ENCODE results near the gene CDC42BPG.

CDC42BPG gene

GRCh38 chr11:64801561-64802369, 42.7 kb downstream of the CDC42BPG start:
- no peak overlapping the region for H3K9ac ChIP-seq
- peak overlapping the region; percentile 45 for H3K4me2 ChIP-seq
- no peaks in the 10 kb centered on the region for H4K20me1 ChIP-seq (ENCODE audit: insufficient read depth)
- no peak overlapping the region for H3K27ac ChIP-seq
- no peak overlapping the region for H3K4me3 ChIP-seq (IDR thresholded peaks at IDR 0.05; ENCODE audit: insufficient read depth, low read depth, low read length)
- H2AFZ ChIP-seq (ENCODE audit: low read depth), result no peak overlapping the region
- no peaks in the 10 kb centered on the region for H3K36me3 ChIP-seq (ENCODE audit: insufficient read depth)
- no peaks in the 10 kb centered on the region for H3K79me2 ChIP-seq (ENCODE audit: insufficient read depth, low read depth)
- H3K27me3 ChIP-seq (ENCODE audit: insufficient read depth, low read depth), result no peaks in the 10 kb centered on the region
- TF ChIP-seq CTCF (conservative IDR thresholded peaks at IDR 0.05; ENCODE audit: low read depth, low read length), result no peak
- peaks cover 12% of the 10 kb centered on the region for H3K4me1 ChIP-seq (ENCODE audit: low read depth, poor library complexity, severe bottlenecking)

GRCh38 chr11:64801158-64801464, 43.3 kb downstream of the CDC42BPG start:
- Histone ChIP-seq H3K27me3 (ENCODE audit: insufficient read depth, low read depth) (no peaks in the 10 kb centered on the region), H4K20me1 (ENCODE audit: insufficient read depth) (no peaks in the 10 kb centered on the region), H3K27ac (no peak overlapping the region), H3K4me3 (IDR thresholded peaks at IDR 0.05; ENCODE audit: insufficient read depth, low read depth, low read length) (no peak overlapping the region), H3K79me2 (ENCODE audit: insufficient read depth, low read depth) (no peaks in the 10 kb centered on the region), H3K4me1 (ENCODE audit: low read depth, poor library complexity, severe bottlenecking) (peaks cover 12% of the 10 kb centered on the region), H3K36me3 (ENCODE audit: insufficient read depth) (no peaks in the 10 kb centered on the region), H3K9ac (no peak overlapping the region), H3K4me2 (no peak overlapping the region), H2AFZ (ENCODE audit: low read depth) (no peak overlapping the region)
- TF ChIP-seq CTCF (conservative IDR thresholded peaks at IDR 0.05; ENCODE audit: low read depth, low read length), result no peak

GRCh38 chr11:64800303-64801157, 43.9 kb downstream of the CDC42BPG start:
- H4K20me1 ChIP-seq (ENCODE audit: insufficient read depth), result no peaks in the 10 kb centered on the region
- no peaks in the 10 kb centered on the region for H3K36me3 ChIP-seq (ENCODE audit: insufficient read depth)
- peaks cover 12% of the 10 kb centered on the region for H3K4me1 ChIP-seq (ENCODE audit: low read depth, poor library complexity, severe bottlenecking)
- H3K9ac ChIP-seq, result no peak overlapping the region
- no peaks in the 10 kb centered on the region for H3K27me3 ChIP-seq (ENCODE audit: insufficient read depth, low read depth)
- no peaks in the 10 kb centered on the region for H3K79me2 ChIP-seq (ENCODE audit: insufficient read depth, low read depth)
- no peak overlapping the region for H2AFZ ChIP-seq (ENCODE audit: low read depth)
- no peak for TF ChIP-seq CTCF (conservative IDR thresholded peaks at IDR 0.05; ENCODE audit: low read depth, low read length)
- H3K27ac ChIP-seq, result no peak overlapping the region
- H3K4me2 ChIP-seq, result no peak overlapping the region
- H3K4me3 ChIP-seq (IDR thresholded peaks at IDR 0.05; ENCODE audit: insufficient read depth, low read depth, low read length), result no peak overlapping the region

GRCh38 chr11:64799623-64800302, 44.7 kb downstream of the CDC42BPG start:
- Histone ChIP-seq H3K4me3 (IDR thresholded peaks at IDR 0.05; ENCODE audit: insufficient read depth, low read depth, low read length) (no peak overlapping the region), H3K9ac (no peak overlapping the region), H3K4me1 (ENCODE audit: low read depth, poor library complexity, severe bottlenecking) (peaks cover 12% of the 10 kb centered on the region), H3K79me2 (ENCODE audit: insufficient read depth, low read depth) (no peaks in the 10 kb centered on the region), H4K20me1 (ENCODE audit: insufficient read depth) (no peaks in the 10 kb centered on the region), H3K4me2 (no peak overlapping the region), H2AFZ (ENCODE audit: low read depth) (no peak overlapping the region), H3K27ac (no peak overlapping the region), H3K27me3 (ENCODE audit: insufficient read depth, low read depth) (no peaks in the 10 kb centered on the region), H3K36me3 (ENCODE audit: insufficient read depth) (no peaks in the 10 kb centered on the region)
- no peak for TF ChIP-seq CTCF (conservative IDR thresholded peaks at IDR 0.05; ENCODE audit: low read depth, low read length)

All from KMS-11 (cell line).